GM21526 (cell line): ENCODE data around the gene TCERG1.
"Not testable (repeated sequence)": the region's sequence is repeated elsewhere in the genome, so short reads cannot be mapped to it uniquely, and the experiment has no call there.

Experiments used
- ATAC-seq: cut with Tn5 transposase; IDR thresholded peaks from one replicate; pipeline ENCODE4 v1.9.1; 2021; ENCODE audit warnings: moderate library complexity; ENCODE audit not compliant: unreplicated experiment, low FRiP score

The TCERG1 gene

DNA sequence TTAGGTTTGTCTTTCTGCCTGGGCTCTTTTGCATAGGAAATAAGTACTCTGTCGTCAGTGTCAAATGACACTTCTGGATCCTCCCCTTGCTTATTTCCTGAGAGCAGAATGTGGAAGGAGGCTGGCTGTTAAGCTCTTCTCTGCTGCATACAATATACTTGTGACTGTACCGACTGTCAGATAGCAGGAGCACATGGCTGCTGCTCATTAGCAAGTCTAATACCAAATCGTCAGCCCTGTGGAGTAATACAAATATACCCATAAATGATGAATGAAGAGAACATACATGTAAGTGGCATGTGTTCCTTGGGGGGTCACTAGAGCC, 69.0 kb downstream of the TCERG1 start, which contains the start of gene GPR151:
GPR151 (minus strand) TSS at position 40 of the 325 bp plus-strand sequence. CDS start 77 bp downstream, outside the sequence.
- peak; percentile 51 for ATAC-seq

GRCh38 chr5:146519554-146519953, 72.4 kb downstream of the TCERG1 start:
- no peak for ATAC-seq

DNA sequence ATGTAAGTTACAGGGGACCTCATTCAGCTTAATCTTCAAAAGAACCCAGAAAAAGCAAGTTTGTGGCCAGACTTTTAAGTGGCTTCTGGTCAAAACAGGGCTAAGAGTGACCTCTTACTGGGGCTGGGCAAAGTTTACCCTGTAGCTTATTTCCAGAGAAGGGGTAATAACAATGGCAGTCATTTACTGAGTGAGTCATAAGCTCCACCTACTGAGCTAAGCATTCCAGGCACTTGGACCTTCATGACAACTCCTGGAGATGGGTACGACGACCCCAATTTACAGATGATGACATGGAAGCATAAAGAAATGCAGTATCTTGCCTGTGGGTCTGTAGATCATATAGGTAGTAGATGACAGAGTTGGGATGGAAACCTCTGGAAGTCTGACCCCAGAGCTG, 73.6 kb downstream of the TCERG1 start:
- no peak for ATAC-seq

- no peak for ATAC-seq
Measured at GRCh38 chr5:146521403-146522106, 74.4 kb downstream of the TCERG1 start.

DNA sequence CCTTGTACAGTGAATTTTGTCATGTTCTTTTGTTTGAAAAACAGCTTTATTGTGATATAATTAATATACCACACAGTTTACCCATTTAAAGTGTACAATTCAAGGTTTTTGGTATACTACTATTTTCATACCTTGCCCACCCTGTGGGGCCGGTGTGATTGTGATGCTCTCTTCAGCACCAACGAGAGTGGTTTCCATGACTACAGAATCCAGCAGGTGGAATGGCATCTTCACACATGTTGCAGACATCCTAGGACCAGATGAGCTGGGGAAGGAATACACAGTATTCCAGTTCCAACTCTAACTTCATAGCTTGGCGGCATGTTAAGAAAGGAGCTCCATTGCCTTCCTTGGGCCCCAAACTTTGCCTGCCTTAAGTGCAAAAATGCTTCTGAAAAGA, 76.6 kb downstream of the TCERG1 start:
- no peak for ATAC-seq

GRCh38 chr5:146527785-146528184, 80.7 kb downstream of the TCERG1 start:
- no peak for ATAC-seq

DNA sequence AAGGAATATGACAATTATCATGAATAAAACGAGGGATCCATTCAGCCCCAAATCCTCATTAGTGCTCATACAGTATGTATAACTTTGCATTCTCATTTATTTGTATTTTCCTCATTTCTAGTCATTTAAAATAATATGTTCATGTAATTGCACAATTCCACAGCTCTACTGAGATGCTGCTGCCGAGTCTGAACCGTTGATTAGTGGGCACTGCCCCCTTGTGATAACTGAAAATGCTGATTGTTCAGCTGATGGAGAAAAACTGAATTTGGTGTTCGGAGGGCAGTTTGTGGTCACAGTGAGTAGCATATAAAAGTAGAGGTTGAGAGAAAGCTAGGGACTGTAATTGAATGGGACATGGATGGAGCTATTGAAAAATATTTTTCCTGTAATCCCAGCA, 81.1 kb downstream of the TCERG1 start:
- ATAC-seq: no peak

DNA sequence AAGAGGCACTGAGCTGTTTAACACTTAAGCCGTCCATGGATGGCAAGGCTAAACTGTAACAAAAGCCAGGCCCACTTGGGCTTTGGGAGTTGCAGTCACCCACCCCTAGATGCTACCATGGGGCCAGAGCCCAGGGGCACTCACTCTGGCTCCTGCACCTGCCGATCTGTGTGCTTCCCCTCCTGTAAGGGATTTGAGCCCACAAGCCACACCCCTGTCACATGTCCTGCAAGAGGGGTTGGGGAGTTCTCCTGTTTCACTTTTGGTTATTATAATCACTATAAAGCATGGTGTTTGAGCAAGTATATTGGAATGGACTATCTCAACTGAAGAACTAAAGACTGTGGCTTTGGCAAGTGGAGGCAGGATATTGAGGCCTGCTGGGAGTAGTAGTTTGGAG, 82.9 kb downstream of the TCERG1 start:
- ATAC-seq: peak; percentile 68

DNA sequence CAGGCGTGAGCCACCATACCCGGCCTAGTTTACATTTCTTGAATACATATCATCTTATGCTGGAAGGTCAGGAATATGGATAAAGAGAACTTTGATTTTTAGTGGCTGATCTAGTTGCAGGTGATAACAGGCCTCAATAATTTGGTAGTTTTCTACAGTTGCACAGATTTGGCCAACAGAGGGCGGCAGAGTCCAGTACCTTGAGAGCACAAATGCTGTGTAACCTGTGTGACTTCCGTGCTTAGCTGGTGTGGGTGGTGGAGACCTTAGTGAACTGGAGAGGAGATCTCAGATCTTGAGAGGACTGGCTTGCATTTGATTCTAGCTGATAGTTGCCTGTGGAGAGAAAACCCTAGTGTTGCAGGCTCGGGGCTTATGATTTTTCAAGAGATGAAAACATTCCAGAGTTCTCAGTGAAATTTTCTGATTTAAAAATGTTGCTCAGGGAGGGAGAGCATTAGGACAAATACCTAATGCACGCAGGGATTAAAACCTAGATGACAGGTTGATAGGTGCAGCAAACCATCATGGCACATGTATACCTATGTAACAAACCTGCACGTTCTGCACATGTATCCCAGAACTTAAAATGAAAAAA, 86.2 kb downstream of the TCERG1 start:
- peak; percentile 97 for ATAC-seq

GRCh38 chr5:146533882-146534281, 86.7 kb downstream of the TCERG1 start:
- no peak for ATAC-seq

- ATAC-seq: no peak
Measured at GRCh38 chr5:146538432-146538831, 91.3 kb downstream of the TCERG1 start.

GRCh38 chr5:146539973-146540372, 92.8 kb downstream of the TCERG1 start:
- ATAC-seq: no peak

GRCh38 chr5:146540414-146540813, 93.3 kb downstream of the TCERG1 start:
- no peak for ATAC-seq

- peak; percentile 99 for ATAC-seq
Measured at GRCh38 chr5:146541958-146542849, 95.1 kb downstream of the TCERG1 start.

DNA sequence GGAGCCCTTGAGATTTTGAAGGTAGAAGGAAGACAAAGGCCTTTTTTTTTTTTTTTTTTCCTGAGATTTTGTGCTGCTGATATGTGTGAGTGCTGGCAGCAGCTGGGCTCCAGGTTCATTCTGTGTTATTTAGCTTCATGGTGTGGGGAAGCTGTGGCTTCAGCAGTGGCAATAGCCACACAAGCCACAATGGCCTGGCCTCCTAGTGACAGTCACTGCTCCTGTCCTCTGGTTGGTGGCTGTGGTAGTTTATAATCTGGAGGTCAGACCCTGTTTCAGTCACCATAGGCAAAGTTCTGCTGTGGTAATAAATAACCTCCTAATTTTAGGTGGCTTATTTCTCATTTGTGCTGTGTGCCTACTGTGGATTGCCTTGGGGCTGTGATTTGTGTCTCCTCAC, 97.1 kb downstream of the TCERG1 start:
- ATAC-seq: no peak

DNA sequence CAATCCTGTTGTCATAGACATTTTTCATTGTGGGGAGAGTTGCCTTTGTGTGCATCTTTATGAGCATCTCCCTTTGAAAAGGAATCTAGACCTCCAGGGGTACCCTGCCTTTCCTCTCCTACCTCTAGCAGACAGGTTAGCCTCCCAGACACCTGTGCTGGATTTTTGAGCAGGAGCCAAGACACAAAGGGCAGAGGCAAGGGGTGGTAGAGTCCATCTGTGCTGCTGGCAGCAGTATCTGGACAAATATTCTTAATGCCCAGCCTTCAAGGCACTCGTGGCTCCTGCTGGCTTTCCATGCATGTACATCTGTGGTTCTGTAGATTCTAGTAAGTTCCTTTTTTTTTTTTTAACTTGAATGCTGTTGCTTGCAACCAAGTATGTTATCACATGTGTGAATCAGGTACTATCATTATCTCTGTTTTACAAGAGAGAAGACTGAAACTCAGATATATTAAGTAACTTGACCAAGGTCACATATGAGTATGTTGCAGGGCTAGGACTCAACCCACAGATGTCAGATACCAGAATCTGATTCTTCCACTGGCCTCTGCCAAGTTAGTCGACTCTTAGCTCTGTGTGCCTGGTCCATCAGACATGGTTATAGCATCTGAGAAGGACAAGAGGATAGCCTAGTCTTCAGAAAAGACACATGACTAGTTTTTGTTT, 101.8 kb downstream of the TCERG1 start:
- peak; percentile 67 for ATAC-seq

- no peak for ATAC-seq
Measured at GRCh38 chr5:146549615-146550014, 102.5 kb downstream of the TCERG1 start.

- ATAC-seq: no peak
Measured at GRCh38 chr5:146553446-146553845, 106.3 kb downstream of the TCERG1 start.

DNA sequence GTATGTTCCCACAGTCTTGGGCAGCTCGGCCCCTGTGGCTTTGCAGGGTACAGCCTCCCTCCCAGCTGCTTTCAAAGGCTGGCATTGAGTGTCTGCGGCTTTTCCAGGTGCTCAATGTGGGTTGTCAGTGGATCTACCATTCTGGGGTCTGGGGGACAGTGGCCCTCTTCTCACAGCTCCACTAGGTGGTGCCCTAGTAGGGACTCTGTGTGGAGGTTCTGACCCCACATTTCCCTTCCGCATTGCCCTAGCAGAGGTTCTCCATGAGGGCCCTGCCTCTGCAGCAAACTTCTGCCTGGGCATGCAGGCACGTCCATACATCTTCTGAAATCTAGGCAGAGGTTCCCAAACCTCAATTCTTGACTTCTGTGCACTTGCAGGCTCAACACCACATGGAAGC, 109.8 kb downstream of the TCERG1 start:
- not testable (repeated sequence) for ATAC-seq

DNA sequence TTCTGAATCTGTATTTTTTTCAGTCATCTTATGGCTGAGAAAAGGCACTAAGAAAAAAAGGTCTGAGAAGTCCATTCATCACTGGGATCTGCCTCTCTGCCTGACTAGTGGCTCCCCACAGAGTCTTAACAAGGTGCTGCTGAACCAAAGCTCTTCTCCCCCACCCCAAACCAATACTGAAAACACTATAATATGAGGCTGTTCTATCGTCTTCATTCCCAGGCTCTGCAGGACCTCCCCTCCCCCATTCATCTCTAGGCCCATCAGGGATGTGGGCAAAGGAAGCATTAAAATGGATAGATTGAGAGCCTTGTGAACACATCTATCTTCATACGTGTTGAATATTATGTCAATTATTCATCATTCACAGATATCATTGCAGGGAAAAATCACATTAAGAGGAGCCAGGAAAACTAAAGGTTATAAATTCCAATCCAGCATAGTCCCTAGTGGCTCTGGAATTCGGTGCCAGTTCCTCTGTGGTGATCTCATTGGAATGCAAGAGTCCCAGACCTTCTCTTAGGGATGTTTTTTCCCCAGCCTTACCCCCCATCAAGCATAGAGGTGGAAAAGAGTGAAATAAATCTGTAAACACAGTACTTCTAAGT, 113.2 kb downstream of the TCERG1 start:
- no peak for ATAC-seq
